ENCODE measurements around the gene TRAP1.
"Not testable (repeated sequence)": the region's sequence is repeated elsewhere in the genome, so short reads cannot be mapped to it uniquely, and the experiment has no call there.

Gene TRAP1

GRCh38 chr16:3645108-3645503 is 72.2 kb downstream of the TRAP1 start:
- no peak for DNase-seq

GRCh38 chr16:3643095-3643730 is 74.1 kb downstream of the TRAP1 start:
- DNase-seq: no peak

GRCh38 chr16:3642397-3643094 is 74.8 kb downstream of the TRAP1 start:
- DNase-seq: no peak

GRCh38 chr16:3641801-3642396 is 75.4 kb downstream of the TRAP1 start:
- no peak for DNase-seq

GRCh38 chr16:3640632-3641501 is 76.5 kb downstream of the TRAP1 start:
- no peak for DNase-seq

GRCh38 chr16:3640207-3640606 is 77.1 kb downstream of the TRAP1 start:
- DNase-seq: no peak

GRCh38 chr16:3638916-3639644 is 78.2 kb downstream of the TRAP1 start:
- DNase-seq: no peak

- peak; percentile 67 for DNase-seq
Measured at GRCh38 chr16:3637371-3637923, 79.9 kb downstream of the TRAP1 start.

GRCh38 chr16:3625911-3626732 is 91.2 kb downstream of the TRAP1 start:
- no peak for DNase-seq

GRCh38 chr16:3625331-3625730 is 92.0 kb downstream of the TRAP1 start:
- DNase-seq: no peak

- no peak for DNase-seq
Measured at GRCh38 chr16:3623642-3624041, 93.7 kb downstream of the TRAP1 start.

- no peak for DNase-seq
Measured at GRCh38 chr16:3618769-3619141, 98.6 kb downstream of the TRAP1 start.

- peak; percentile 18 for DNase-seq
Measured at GRCh38 chr16:3612510-3613466, 104.5 kb downstream of the TRAP1 start.

- DNase-seq: peak; percentile 94
Measured at GRCh38 chr16:3611146-3611975, 106.0 kb downstream of the TRAP1 start, which contains the start of gene SLX4. Gene SLX4 (minus strand): TSS chr16:3611606. CDS start chr16:3608964, 2,642 bp downstream.

- DNase-seq: no peak
Measured at GRCh38 chr16:3610698-3611145, 106.6 kb downstream of the TRAP1 start.

GRCh38 chr16:3609895-3610697 is 107.2 kb downstream of the TRAP1 start:
- peak; percentile 68 for DNase-seq

- not testable (repeated sequence) for DNase-seq
Measured at GRCh38 chr16:3608976-3609375, 108.3 kb downstream of the TRAP1 start.

GRCh38 chr16:3608069-3608468 is 109.3 kb downstream of the TRAP1 start:
- DNase-seq: no peak

Measured in NCI-H82 (cell line).